NCI-H82 treated with DMSO at 0.1 percent for 48 hours (cell line): ENCODE measurements around the gene BMP7.
"Not testable (repeated sequence)": the region's sequence is repeated elsewhere in the genome, so short reads cannot be mapped to it uniquely, and the experiment has no call there.

Experiments
- DNase-seq: peaks from one replicate; lab custom pipeline; 2025; ENCODE audit not compliant: unreplicated experiment; lab: John Stamatoyannopoulos, UW

Gene BMP7

DNA sequence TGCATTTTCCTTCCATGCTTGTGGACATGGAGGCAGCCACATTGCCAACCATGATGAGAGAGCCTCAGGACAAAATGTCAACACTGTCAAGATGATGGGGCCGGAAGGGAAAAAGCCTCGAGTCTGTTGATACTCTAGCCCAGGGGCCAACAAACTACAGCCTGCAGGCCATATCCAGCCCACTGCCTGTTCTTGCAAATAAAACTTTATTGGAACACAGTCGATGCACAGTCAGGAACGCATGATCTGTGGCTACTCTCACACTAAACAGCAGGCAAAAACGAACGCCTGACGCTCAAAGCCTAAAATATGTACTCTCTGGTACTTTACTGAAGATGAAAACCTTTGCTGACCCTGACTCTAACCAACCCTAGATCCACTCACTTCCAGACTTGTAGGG lies 72.3 kb downstream of the BMP7 start:
- no peak for DNase-seq

DNA sequence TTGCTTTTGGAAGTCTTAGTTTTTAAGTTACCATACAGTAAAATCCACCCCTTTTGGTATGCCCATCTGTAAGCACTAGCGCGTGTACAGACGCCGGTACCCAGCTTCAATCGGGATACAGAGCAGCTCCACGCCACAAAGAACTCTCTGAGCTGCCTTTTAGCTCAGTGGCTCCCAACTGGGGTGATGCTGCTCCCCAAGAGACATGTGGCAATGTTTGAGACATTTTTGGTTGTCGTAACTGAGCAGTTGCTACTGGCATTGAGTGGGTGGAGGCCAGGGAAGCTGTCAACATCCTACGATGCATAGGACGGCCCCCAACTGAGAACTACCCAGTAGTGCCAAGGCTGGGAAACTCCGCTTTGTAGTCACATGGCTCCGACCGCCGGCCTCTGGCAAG lies 73.3 kb downstream of the BMP7 start:
- DNase-seq: no peak

DNA sequence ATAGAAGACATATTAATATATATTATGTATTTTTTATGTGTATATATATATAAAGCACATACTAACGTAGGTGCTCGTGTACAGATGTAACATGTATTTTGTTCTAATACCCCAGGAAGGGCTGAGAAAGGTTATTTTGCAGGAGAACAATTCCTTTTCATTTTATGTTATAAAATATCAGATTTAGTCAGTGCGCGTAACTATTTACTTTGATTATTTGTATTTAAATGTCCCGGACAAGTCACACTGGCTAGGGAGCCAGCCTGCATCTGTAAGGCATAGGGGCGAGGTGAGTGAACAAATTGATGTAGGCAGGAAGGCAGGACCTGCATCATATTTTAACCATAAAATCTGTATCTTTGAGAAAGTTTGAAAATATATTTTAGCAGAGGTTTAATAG lies 74.1 kb downstream of the BMP7 start:
- DNase-seq: no peak

DNA sequence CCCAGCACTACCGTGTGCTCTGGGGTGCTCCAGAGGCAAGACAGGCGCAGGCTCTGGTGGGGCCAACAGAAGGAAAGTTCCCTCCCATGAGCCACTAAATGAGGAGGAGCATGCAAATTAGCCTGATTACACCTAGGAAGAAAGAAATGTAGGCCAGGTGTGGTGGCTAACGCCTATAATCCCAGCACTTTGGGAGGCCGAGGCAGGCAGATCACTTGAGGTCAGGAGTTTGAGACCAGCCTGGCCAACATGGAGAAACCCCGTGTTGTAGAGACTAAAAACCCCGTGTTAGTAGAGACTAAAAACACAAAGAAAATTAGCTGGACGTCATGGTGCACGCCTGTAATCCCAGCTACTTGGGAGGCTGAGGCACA lies 75.2 kb downstream of the BMP7 start:
- DNase-seq: not testable (repeated sequence)

DNA sequence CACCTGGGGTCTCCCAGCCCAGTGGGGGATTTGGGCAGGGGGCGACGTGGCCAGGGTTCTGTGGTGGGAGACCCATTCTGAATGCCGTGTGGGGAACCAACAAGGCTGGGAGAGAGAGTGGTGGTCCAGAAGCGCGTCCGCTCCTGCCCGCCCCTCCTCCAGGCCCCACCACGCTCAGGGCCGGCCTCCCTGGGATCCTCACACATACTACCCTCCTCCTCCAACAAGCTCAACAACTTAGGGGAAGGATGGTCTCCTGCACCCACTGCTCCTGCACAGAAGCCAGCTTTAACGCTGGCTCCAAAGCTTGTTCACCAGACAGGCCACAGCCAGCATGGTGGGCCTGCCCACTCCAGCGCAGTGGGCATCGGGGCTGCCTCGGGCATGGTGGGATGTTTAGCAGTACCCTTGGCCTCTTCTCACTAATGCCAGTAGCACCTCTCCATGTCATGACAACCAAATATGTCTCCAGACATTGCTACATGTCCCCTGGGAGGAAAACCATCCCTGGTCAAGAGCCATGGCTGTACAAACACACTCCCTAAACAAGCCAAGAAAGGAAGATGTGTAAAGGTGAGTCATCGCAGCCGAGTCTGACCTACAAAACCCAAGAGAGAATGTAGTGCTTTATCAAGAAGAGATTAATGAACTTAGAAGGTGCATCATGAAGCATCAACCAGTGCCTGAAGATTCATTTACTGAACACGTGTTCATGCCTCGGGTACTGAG lies 75.7 kb downstream of the BMP7 start:
- DNase-seq: no peak

DNA sequence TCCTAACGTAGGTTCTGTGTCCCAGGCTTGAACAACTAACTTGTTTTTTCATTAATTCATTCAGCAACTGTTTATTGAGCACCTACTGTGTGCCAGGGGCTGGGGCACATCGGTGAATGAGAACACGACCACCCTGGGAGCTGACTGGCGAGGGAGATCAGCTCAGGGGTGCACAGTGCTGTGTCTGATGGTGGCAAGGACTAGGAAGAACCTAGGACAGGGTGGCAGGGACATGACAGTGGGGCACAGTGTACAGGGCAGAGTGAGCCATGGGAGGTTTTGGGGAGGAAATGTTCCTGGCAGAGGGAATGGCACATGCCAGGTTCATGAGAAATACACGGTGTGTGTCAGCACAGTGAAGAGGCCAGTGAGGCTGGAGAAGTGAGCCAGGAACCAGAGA lies 76.7 kb downstream of the BMP7 start:
- DNase-seq: no peak

DNA sequence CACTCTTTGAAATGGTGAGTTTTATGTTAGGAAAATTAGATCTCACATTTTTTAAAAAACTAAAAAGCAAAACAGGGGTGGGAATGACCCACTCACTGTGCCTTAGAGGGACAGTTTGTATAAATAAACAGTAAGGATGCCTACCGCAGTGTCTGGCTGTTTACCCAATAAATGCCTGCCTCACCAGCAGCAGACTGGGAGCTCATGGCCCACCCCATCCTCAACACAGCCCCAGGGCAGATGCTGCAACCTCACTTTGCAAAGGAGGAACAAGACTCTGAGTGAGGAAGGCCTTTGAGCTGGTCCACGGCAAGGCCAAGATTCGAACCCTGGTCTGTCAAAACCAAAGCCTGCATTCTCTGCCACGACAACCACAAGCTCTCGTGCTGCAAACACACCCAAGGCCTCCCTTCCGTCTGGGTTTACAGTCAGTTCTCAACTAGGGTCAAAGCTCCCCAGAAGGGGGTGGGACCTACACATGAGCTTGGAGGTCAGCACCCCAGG lies 77.8 kb downstream of the BMP7 start:
- no peak for DNase-seq

DNA sequence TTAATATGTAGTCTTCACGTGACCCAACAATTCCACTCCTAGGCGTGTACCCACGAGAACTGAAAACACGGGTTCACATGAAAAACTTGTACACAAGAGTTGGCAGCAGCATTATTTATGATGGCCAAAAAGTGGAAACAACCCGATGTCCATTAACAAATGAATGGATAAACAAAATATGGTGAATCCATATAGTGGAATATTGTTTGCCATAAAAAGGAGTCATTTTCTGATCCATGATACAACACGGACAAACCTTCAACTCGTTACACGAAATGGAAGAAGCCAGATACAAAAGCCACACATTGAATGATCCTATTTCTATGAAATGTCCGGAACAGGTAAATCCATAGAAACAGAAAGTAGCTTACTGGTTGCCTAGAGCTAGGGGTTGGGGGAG lies 78.4 kb downstream of the BMP7 start:
- no peak for DNase-seq

DNA sequence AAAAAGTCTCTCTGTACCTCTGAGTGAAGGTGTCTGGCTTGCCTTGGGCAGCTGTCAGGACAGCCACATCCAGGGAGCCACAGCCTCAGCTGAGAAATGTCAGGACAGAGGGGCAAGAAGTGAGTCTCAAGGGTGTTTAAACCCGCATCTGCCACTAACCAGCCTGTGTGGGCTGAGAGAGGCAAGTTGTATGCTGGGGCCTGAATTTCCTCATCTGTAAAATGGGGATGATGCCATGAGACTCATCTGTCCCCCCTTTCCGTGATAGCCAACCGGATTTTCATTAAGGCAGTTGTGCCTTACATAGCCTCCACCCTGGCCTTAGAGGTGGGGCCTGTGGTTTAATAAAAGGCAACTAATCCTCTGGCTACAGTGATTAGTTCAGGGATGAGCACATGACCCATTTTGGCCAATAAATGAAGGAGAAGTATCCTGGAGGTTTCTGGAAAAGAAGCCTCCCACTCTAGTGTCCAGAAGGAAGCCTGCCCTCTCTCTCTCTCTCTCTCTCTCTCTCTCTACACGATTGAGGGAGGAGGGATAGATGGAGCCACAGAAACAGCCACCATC lies 79.3 kb downstream of the BMP7 start:
- no peak for DNase-seq

DNA sequence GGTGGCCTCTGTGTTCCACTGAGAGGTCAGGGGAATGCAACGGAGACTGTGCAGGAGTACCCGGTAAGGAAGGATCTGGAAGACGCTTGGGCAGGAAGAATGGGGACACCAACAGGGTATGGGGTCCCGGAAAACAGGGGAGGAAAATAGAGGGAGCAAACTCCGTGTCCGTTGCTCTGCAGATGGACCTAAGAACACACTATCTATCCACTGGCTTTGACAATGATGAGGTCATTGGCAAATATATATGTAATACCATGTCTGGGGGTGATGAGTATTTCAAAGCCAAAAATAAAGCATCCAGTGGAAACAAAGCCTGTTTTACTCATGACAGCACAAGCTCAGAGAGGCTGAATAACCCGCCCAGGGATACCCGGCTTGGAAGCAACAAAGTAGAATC lies 80.2 kb downstream of the BMP7 start:
- no peak for DNase-seq

DNA sequence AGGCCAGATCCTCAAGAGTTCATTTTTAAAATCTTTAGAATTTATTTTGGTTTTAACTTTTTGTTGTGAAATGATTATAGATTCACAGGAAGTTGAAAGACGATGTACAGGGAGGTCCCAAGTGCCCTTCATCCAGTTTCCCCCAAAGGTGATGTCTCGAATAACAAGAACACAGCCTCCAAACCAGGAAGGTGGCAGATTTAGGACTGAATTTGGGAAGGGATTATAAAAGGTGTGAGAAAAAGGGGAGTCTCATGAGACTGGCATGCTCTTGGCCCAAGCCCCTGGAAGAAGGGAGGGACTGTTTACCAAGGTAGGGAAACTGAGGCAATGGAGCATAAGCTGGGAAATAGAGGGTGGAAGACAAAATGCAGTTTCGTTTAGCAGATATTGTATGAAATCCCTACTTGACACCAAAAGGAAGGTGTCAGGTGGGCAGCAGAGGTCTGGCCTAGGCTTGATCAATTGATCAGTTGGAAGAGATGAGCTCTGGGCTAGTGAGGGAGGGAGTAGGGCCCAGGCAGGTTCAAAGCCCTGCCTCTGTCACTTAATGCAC lies 81.2 kb downstream of the BMP7 start:
- no peak for DNase-seq

DNA sequence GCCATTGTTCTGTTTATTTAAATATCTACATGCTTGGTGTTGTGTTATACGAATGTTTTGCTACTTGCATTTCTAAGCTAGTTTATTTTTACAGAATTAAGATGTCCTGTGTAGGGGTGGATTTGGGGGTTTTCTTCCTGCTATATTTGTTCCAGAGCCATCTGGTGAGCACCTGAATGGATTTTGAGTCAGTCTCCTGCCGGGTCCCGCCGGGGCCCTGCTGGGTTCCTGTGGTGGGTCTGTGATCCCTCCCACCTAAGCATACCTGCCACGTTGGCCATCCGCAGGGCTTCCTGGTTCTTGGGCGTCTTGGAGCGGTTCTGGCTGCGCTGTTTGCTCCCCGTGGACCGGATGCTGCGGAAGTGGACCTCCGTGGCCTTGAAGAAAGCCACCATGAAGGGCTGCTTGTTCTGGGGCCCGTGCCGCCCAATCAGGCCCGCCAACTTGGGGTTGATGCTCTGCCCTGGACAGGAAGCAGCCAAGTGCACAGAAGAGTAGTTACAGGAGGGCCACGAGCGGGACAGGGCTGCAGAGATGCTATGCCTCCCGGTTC lies 82.9 kb downstream of the BMP7 start:
- no peak for DNase-seq

DNA sequence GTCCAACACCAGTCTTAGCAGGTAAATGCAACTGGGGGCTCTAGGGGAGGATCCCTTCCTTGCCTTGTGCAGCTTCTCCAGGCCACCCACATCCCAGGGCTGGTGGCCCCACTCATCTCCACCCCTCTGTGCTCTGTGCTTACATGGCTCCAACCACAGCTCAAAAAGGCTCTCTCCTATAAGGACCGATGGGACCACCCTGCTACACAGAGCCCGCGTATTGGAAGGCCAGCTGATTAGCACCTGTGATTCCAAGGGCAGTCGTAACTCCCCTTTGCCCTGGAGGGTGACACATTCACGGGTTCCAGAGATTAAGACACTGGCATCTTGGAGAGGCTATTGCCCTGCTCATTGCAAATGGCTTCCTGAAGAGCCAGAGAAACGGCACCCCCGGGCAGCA lies 84.8 kb downstream of the BMP7 start:
- DNase-seq: no peak

DNA sequence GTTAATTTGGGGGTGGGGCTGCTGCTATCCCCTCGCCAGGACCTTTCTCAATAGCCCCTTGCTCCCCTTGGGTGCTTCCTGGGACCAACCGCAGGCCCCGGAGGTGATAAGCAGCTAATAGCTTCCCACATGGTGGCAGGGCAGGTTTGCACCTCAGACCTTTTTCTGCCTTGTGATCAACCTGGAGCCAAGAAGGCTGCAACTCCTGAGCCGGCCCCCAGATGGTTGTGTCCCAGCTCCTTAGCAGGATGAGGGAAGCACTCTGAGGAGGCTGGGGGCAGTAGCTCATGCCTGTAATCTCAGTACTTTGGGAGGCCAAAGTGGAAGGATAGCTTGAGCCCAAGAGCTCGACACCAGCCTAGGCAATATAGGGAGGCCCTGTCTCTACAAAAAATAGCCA lies 85.5 kb downstream of the BMP7 start:
- DNase-seq: no peak

DNA sequence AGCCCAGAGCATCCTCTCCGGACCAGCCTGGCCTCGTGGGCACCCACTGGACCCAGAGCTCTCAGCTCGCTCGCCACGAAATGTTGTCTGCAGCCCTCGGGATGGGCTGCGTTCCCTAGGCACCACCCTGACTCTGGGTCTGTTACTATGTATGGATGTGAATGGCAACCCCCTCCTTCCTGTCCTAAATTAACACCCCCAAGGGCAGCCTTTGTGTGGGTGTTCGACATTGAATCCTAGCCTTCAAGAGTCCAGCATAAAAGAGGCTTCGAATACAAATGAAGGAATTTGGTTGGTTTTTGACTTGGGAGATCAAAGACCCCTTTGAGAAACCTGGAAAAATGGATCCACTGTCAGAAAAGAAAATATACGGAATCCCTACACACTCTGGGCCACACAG lies 86.1 kb downstream of the BMP7 start:
- no peak for DNase-seq

DNA sequence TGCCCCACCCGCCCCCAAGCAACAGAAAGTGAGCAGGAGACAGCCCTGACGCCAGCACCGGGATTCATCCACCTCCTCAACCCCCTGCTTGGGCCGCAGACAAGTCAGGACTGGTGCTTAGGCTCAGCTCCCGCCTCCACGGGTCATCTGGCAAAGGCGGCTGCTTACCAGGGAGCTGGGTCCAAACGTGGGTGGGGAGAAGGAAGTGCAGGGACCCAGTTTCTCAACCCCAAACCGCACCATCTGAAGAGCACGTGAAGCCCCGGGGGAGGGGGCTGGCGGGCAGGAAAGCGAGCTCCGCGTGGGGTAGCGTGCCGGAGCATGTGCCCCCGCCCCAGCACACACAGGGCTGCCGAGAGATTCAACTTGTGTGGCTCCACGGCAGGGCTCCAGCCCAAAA lies 87.2 kb downstream of the BMP7 start:
- no peak for DNase-seq

DNA sequence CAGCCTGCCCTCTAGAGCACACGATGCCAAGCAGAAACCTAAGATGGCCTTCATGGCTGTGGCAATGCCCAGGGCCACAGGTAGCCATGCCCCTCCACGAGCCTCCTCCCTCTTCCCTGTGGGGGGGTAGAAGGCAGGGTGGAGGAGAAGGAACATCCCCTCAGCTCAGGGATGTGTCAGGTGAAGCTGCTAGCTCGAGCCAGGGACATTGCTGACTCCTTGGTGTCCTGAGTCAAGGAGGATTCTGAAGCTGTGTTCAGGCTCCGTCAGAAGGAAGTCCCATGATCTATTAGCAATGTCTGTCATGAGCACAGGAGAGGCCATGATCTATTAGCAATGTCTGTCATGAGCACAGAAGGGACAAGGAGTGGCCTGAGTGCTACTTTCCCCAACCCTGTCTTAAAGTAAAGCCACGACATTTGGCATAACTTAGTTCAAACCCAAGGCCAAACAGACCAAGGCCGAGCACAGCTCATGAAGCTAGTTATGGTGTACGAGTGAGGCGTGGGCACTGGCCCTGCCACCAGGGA lies 87.8 kb downstream of the BMP7 start:
- no peak for DNase-seq

DNA sequence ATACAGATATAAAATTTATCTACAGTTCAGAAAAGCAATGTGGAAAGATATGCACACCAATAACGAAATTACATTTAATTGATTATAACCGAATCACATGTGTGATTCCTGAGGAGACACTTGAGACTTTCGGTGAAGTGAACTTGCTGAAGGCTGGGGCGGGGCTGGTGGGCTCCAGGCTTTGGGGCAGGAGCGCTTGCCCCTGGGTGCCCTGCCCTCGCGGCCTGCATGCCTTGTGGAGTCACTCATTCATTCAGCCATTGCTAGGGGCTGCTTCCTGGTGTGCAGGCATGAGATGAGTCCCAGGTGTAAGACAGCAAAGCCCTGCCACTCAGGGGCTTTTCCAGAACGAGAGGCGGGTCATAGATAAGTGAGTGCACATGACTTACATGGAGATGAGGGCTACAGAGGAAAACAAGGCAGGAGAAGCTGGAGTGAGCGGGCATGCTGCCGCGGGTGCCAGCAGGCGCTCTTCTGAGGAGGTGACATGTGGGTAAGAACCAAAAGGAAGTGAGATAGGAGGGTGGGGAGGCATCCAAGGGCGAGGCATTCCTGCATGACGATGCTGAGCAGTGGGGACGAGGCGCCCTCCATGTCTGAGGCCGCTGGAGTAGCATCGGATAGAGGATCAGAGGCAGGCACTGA lies 88.7 kb downstream of the BMP7 start:
- DNase-seq: no peak

DNA sequence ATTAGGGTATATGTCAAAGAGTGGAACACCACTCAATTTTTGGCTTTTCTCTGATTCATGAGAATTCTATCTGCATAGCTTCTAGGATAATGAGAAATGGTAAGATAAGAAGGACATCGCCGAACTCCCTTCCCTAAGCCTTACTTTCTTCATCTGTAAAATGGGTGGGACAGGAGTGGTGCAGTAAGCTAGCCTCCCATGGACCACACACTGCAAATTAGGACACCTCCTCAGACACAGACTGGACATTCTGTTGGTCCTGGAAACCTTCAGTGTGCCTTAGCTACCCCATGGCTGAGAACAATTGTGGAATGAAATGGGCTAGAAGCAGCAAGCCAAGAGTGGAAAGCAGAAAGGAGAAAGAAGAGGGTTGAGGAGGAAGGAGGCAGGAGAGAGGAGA lies 89.6 kb downstream of the BMP7 start:
- DNase-seq: no peak

DNA sequence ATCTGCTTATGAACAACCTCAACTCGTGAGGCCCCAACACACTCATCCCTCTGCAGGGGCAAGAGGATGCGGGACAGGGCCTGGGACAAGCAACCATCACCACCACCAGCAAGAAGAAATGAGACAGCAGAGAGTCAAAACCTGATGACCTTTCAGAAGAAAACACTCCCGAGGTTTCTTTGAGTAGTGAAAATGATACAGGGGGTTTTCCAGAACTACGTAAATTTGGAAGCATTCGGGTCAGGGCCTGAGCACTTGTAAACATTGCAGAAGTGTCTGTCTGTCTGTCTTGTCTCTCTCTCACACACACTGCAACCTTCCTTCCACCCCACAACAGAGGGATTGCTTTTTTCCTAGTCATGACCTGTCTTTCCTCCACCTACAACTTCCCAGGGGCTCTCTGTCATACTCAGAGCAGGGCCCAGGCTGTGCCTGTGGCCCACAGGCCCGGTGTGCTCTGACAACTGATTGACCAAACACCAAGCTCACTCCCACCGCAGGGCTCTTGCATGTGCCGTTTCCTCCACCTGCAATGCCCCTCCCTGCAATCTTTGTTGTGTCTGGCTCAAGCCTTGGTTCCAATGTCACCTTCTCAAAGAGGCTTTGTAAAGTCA lies 90.9 kb downstream of the BMP7 start:
- no peak for DNase-seq

DNA sequence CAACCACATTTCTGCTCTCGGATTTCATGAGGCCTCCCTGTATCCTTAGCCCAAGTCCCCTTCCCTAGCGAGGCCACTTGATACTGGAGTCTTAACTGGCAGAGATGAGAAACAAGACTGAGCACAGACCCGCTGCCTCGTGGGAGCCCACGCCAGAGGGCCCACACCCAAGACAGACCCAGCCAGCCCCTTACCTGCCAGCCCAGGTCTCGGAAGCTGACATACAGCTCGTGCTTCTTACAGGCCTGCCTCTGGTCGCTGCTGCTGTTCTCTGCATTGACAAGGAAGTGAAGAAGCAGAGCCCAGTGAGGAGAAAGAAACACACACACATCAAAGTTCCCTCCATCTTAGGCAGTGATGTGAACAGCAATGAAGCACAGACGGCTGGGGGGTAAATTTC lies 91.7 kb downstream of the BMP7 start:
- no peak for DNase-seq
